HepG2 (cell line): ENCODE data around the gene FAM83C. TPM values are rescaled to one million over a fixed set of nuclear protein-coding genes. Genes with fewer than 3 reads are reported as not detected.
A peak's percentile ranks its signal among the peaks of the same experiment; 100 is the strongest.

Experiments used
- ADNP ChIP-seq: sonication (generic); formaldehyde crosslinking; IDR thresholded peaks from 2 replicates; pipeline ENCODE4 v1.4.0; 2020; ENCODE audit warnings: missing genetic modification reagents
- EHMT2 ChIP-seq: fragments of 200-600 bp; sonication (generic); IDR thresholded peaks from 2 replicates; pipeline ENCODE4 v1.7.0; 2017; ENCODE audit warnings: antibody characterized with exemption, low read depth, low read length, borderline replicate concordance
- LRRFIP1 ChIP-seq: sonication (generic); formaldehyde crosslinking; conservative IDR thresholded peaks from 2 replicates; pipeline ENCODE4 v1.4.0; 2020; ENCODE audit warnings: missing genetic modification reagents
- MNT ChIP-seq: fragments of 450-650 bp; IDR thresholded peaks from 2 replicates; pipeline ENCODE4 v1.6.1; 2016
- TMF1 ChIP-seq: sonication (generic); formaldehyde crosslinking; IDR thresholded peaks from 2 replicates; pipeline ENCODE4 v1.8.1; 2022; ENCODE audit warnings: low read depth, missing genetic modification reagents
- WIZ ChIP-seq: sonication (generic); formaldehyde crosslinking; IDR thresholded peaks from 2 replicates; pipeline ENCODE4 v1.5.1; 2020; ENCODE audit warnings: mild to moderate bottlenecking, missing genetic modification reagents
- ZBTB4 ChIP-seq: sonication (generic); formaldehyde crosslinking; IDR thresholded peaks from 2 replicates; pipeline ENCODE4 v1.4.0; 2020; ENCODE audit warnings: missing genetic modification reagents, mild to moderate bottlenecking, borderline replicate concordance
- ZNF296 ChIP-seq: sonication (generic); formaldehyde crosslinking; conservative IDR thresholded peaks from 2 replicates; pipeline ENCODE4 v1.5.0; 2020; ENCODE audit warnings: mild to moderate bottlenecking, missing genetic modification reagents
- ZNF768 ChIP-seq: sonication (generic); formaldehyde crosslinking; IDR thresholded peaks from 2 replicates; pipeline ENCODE4 v1.4.0; 2020; ENCODE audit warnings: missing genetic modification reagents
- ZSCAN21 ChIP-seq: sonication (generic); formaldehyde crosslinking; IDR thresholded peaks from 2 replicates; pipeline ENCODE4 v1.8.0; 2022; ENCODE audit warnings: mild to moderate bottlenecking, missing genetic modification reagents, moderate library complexity, borderline replicate concordance
- polyA plus RNA-seq, 8 experiments: library from polyadenylated mRNA; depleted of rRNA in 3 of 8; stranded (reverse) in 7 of 8; unstranded in 1 of 8; fragments of >200 nt; fragmentation: Illumina TruSeq in 4 of 8; extraction: Trizol in 4 of 8; gene quantifications; 2 replicates each; pipeline versions ENCODE4 v1.2.1 to v1.2.3, GENCODE V29; 2011 to 2016; ENCODE audit warnings: low read depth in 4 of 8, missing spikeins in 1 of 8, mixed read lengths in 1 of 8; ENCODE audit not compliant: insufficient read depth in 1 of 8
- total RNA-seq, 5 experiments: library from RNA; depleted of rRNA; stranded (reverse); fragments of >200 nt; fragmentation: Illumina TruSeq; extraction: Trizol; gene quantifications; 2 replicates each; pipeline ENCODE4 v1.2.3, GENCODE V29; 2016; ENCODE audit warnings: low read depth in 1 of 5
- TF ChIP-seq, protein P1 (sequence below): fragments of 450-650 bp; IDR thresholded peaks from 2 replicates; pipeline ENCODE4 v1.6.1; 2017; ENCODE audit warnings: mild to moderate bottlenecking
- TF ChIP-seq, protein P2 (sequence below): sonication (generic); formaldehyde crosslinking; IDR thresholded peaks from 2 replicates; pipeline ENCODE4 v1.4.0; 2020; ENCODE audit warnings: missing genetic modification reagents
- TF ChIP-seq, protein P3 (sequence below): sonication (generic); formaldehyde crosslinking; IDR thresholded peaks from 2 replicates; pipeline ENCODE4 v1.5.0; 2020; ENCODE audit warnings: mild to moderate bottlenecking, missing genetic modification reagents, moderate library complexity

The FAM83C gene
- total and polyA plus RNA-seq, 2 of the 13 experiments (the other 11 are each of a cell fraction or from before 2014, with no cell fraction given), result 0.04 TPM; not detected in 1

DNA sequence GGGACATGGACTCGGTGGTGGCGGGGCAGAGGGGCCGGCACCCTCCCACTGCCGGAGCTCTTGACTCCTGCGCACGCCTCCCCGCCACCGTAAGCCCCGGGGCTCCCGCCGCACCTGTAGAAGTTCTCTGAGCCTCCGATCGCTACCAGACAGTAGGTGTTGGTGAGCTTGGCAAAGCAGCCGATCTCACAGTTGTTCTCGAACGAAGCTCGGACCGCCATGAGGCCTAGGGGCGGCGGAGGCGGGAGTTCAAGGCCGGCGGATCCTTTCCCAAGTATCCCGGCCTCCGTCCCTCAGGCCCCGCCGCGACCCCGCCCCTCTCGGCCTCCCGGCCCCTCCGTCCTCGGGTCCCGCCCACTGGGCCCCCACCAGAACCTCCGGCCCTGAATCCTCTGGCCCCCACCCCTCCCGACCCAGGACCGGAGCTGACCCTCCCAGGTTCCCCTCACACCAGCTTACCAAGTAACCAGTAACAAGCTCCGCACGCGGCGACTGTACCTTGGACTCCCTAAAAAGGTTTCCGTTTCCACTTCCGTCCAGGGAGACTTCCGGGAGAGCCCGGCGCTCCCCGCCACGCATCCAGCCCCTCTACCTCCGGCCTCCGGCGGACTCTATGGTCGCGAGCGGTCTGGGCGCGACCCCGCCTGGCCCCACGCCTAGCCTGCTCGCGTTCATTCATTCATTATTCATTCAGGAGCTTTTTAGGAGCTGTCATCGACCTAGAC, 7.8 kb downstream of the FAM83C start, which contains the start of gene EIF6 (continued):
- TF ChIP-seq, protein P1, sequence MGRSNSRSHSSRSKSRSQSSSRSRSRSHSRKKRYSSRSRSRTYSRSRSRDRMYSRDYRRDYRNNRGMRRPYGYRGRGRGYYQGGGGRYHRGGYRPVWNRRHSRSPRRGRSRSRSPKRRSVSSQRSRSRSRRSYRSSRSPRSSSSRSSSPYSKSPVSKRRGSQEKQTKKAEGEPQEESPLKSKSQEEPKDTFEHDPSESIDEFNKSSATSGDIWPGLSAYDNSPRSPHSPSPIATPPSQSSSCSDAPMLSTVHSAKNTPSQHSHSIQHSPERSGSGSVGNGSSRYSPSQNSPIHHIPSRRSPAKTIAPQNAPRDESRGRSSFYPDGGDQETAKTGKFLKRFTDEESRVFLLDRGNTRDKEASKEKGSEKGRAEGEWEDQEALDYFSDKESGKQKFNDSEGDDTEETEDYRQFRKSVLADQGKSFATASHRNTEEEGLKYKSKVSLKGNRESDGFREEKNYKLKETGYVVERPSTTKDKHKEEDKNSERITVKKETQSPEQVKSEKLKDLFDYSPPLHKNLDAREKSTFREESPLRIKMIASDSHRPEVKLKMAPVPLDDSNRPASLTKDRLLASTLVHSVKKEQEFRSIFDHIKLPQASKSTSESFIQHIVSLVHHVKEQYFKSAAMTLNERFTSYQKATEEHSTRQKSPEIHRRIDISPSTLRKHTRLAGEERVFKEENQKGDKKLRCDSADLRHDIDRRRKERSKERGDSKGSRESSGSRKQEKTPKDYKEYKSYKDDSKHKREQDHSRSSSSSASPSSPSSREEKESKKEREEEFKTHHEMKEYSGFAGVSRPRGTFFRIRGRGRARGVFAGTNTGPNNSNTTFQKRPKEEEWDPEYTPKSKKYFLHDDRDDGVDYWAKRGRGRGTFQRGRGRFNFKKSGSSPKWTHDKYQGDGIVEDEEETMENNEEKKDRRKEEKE, result no peak
- TF ChIP-seq EHMT2 (no peak; the same call in 1 of the 2 replicates), LRRFIP1 (CRISPR knock-in tag) (no peak; the same call in 1 of the 2 replicates), ZBTB4 (CRISPR knock-in tag) (no peak), ZSCAN21 (CRISPR knock-in tag) (peak; percentile 92; the same call in 1 of the 2 replicates), ZNF296 (CRISPR knock-in tag) (peak; percentile 19; the same call in 1 of the 2 replicates), MNT (peak; percentile 76), WIZ (CRISPR knock-in tag) (peak; percentile 95), ZNF768 (peak; percentile 82), TMF1 (no peak), ADNP (CRISPR knock-in tag) (no peak)
- TF ChIP-seq, protein P2, sequence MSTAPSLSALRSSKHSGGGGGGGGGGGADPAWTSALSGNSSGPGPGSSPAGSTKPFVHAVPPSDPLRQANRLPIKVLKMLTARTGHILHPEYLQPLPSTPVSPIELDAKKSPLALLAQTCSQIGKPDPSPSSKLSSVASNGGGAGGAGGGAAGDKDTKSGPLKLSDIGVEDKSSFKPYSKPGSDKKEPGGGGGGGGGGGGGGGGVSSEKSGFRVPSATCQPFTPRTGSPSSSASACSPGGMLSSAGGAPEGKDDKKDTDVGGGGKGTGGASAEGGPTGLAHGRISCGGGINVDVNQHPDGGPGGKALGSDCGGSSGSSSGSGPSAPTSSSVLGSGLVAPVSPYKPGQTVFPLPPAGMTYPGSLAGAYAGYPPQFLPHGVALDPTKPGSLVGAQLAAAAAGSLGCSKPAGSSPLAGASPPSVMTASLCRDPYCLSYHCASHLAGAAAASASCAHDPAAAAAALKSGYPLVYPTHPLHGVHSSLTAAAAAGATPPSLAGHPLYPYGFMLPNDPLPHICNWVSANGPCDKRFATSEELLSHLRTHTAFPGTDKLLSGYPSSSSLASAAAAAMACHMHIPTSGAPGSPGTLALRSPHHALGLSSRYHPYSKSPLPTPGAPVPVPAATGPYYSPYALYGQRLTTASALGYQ, result no peak
- TF ChIP-seq, protein P3, sequence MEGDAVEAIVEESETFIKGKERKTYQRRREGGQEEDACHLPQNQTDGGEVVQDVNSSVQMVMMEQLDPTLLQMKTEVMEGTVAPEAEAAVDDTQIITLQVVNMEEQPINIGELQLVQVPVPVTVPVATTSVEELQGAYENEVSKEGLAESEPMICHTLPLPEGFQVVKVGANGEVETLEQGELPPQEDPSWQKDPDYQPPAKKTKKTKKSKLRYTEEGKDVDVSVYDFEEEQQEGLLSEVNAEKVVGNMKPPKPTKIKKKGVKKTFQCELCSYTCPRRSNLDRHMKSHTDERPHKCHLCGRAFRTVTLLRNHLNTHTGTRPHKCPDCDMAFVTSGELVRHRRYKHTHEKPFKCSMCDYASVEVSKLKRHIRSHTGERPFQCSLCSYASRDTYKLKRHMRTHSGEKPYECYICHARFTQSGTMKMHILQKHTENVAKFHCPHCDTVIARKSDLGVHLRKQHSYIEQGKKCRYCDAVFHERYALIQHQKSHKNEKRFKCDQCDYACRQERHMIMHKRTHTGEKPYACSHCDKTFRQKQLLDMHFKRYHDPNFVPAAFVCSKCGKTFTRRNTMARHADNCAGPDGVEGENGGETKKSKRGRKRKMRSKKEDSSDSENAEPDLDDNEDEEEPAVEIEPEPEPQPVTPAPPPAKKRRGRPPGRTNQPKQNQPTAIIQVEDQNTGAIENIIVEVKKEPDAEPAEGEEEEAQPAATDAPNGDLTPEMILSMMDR (CRISPR knock-in tag), result peak; percentile 19; the same call in 1 of the 2 replicates
